Measurements from ENCODE around the gene NQO2.
"Not testable (repeated sequence)": the region's sequence is repeated elsewhere in the genome, so short reads cannot be mapped to it uniquely, and the experiment has no call there.

NQO2 gene

DNA sequence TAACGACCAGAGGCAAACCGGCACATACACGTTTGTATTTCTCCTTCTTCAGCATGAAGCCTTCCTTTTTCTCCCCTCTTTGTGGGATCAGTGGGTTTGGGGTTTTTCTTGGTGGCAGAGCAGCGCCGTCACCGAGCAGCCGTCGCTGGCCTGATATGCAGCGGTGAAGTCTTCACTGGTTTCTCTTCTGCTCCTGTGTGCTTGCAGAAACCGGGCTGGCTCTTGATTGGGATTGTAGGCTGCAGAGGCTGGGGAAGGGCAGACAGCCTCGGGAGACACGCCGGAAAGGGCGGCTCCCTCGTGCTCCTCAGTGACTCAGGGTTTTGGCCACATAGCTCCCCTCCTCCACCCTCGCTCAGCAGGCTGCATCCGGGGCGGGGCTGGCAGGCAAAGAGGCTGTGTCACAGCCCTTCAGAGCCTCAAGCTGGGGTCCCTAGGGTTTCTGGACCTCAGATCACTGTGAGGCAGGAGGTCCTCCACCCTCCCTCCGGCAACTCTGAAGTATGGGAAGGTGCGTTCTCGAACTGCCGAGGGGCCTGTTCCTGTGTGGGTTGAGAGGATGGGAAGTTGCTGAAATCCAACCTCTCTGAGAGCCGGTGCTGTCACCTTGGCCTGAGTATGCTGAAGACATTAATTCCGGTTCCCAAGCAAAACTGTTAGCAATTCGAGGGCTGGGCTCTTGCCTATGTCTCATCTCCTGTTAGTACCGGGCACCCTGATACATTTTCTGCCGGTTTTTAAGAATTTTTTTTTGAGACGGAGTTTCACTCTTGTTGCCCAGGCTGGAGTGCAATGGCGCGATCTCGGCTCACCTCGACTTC is 24.2 kb downstream of the NQO2 start:
- DNase-seq (ENCODE audit: insufficient read length, low spot score) (peak; percentile 32), FAIRE-seq (no peak)
- TF ChIP-seq, protein P1, sequence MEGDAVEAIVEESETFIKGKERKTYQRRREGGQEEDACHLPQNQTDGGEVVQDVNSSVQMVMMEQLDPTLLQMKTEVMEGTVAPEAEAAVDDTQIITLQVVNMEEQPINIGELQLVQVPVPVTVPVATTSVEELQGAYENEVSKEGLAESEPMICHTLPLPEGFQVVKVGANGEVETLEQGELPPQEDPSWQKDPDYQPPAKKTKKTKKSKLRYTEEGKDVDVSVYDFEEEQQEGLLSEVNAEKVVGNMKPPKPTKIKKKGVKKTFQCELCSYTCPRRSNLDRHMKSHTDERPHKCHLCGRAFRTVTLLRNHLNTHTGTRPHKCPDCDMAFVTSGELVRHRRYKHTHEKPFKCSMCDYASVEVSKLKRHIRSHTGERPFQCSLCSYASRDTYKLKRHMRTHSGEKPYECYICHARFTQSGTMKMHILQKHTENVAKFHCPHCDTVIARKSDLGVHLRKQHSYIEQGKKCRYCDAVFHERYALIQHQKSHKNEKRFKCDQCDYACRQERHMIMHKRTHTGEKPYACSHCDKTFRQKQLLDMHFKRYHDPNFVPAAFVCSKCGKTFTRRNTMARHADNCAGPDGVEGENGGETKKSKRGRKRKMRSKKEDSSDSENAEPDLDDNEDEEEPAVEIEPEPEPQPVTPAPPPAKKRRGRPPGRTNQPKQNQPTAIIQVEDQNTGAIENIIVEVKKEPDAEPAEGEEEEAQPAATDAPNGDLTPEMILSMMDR (IDR thresholded peaks at IDR 0.05; ENCODE audit: insufficient read depth, missing control alignments) = no peak

DNA sequence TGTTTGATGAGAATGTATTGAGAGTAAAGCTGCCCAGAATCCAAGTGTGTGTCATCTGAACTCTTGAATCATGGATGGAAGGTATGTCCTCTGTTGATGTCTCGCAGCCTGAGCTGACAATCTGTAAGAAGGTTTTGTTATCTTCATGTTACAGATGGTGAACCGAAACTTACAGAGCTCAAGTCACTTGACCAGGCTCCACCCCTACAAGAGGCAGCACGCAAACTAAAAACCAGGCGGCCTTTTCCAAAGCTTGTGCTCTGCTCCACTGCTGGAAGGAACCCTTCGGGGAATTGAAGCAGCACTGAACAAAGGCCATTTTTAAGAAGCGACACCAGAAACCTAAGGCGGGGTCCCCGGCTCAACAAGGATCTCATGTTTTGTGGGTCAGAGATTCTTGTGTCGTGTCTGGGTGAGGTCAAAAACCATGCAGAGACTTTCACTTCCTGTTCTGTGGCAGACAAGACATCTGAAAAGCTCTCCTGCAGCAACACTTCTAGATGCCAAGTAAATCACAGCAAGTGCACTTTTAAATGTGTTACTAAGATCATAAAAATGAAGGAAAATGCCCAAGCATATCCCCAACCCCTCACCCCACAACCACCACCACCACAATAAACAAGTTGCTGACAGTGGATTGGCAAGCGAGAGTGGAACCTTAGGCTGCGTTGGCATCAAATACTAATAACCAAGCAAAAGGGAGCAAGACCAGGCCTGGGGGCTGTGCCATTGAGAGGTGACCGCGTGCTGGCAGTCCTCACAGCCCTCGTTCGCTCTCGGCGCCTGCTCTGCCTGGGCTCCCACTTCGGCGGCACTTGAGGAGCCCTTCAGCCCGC is 27.3 kb downstream of the NQO2 start:
- TF ChIP-seq, protein P1 (IDR thresholded peaks at IDR 0.05; ENCODE audit: insufficient read depth, missing control alignments) = no peak
- FAIRE-seq = no peak
- no peak for DNase-seq (ENCODE audit: insufficient read length, low spot score)

DNA sequence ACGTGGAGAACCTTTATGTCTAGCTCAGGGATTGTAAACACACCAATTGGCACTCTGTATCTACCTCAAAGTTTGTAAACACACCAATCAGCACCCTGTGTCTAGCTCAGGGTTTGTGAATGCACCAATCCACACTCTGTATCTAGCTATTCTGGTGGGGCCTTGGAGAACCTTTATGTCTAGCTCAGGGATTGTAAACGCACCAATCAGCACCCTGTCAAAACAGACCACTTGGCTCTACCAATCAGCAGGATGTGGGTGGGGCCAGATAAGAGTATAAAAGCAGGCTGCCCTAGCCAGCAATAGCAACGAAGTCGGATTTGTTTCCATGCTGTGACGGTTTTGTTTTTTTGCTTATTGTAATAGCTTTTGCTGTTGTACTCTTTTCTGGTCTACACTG is 28.5 kb downstream of the NQO2 start:
- not testable (repeated sequence) for DNase-seq (ENCODE audit: insufficient read length, low spot score); FAIRE-seq

DNA sequence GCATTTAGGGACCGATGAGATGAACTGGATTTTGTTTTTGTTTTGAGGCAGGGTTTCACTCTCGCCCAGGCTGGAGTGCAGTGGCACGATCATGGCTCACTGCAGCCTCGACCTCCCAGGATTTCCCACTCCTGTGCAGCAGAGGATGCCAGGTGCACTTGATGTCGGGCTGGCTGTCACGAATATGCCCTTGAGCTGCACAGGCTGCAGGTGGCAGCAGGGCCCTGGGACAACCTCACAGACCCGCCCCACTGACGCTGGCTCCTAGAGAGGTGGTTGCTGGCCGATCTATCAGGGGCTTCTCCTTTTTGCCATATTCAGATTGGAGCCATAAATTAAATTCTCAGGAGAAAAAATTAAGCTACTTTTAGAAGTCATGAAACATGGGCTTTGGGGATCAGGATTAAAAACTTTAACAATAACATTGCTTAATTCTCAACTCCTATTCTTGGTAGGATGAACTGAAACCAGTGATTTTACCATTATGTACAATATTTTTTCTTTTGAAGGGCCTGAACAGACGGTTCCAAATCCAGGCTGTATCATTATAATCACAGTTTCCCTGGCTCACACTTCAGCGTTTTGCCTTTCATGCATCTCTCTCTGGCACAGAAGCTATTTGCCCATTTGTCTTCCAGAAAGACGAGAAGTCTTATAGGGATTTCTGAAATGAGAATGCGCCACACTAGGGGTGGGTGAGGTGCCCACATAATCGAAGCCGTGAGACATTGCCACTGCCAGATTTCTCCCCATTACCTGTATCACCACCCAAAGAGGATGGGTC is 32.4 kb downstream of the NQO2 start:
- TF ChIP-seq, protein P1 (IDR thresholded peaks at IDR 0.05; ENCODE audit: insufficient read depth, missing control alignments) = peak; percentile 9
- DNase-seq (ENCODE audit: insufficient read length, low spot score) = no peak
- no peak for FAIRE-seq

DNA sequence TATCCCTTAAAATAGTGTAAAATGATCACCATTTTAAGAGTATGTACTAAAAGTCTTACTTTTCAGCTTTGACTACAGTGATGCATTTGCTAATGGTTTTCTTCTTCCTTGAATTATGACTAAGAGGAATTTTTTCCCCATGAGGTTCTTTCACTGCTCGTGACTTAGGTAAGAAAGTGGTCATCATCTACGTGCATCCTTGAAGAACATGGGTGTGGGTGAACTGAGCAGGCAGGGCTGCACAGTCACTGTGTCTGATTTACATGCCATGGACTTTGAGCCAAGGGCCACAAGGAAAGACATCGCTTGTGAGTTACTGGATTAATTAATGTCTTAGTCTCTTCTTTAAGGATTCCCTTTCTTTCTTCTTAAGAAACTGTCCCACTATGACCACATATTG is 33.3 kb downstream of the NQO2 start:
- DNase-seq (ENCODE audit: insufficient read length, low spot score) = no peak
- no peak for FAIRE-seq
- TF ChIP-seq, protein P1 (IDR thresholded peaks at IDR 0.05; ENCODE audit: insufficient read depth, missing control alignments) = no peak

DNA sequence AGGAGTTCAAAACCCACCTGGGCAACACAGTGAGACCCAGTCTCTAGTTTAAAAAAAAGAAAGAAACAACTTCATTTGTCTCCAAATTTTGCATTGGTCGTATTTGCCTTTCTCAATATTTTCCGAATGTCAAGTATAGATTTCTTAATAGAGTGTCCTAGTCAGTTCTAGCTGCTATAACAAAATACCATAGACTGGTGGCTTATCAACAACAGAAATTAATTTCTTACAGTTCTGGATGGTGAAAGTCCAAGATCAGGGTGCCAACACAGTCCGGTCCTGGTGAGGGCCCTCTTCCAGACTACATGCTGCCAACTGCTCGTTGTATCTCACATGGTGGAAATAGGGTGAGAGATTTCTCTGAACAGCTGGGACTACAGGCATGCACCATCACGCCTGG is 34.0 kb downstream of the NQO2 start:
- no peak for FAIRE-seq
- TF ChIP-seq, protein P1 (IDR thresholded peaks at IDR 0.05; ENCODE audit: insufficient read depth, missing control alignments) = no peak
- DNase-seq (ENCODE audit: insufficient read length, low spot score) = no peak

DNA sequence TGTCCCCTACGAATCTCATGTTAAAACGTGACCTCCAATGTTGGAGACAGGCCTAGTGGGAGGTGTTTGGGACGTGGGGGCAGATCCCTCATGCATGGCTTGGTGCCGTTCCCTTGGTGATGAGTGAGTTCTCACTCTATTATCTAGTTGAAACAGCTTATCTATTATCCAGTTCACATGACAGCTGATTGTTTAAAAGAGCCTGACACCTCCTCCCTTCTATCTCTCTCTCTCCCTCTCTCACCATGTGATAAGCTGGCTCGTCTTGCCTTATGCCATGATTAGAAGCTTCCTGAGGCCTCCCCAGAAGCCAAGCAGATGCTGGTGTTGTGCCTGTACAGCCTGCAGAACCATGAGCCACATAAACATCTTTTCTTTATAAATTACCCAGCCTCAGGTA is 35.7 kb downstream of the NQO2 start:
- no peak for DNase-seq (ENCODE audit: insufficient read length, low spot score)
- TF ChIP-seq, protein P1 (IDR thresholded peaks at IDR 0.05; ENCODE audit: insufficient read depth, missing control alignments) = no peak
- no peak for FAIRE-seq
